ENCODE data around the gene TUBG2.

GRCh38 chr17:42682722-42683403 is 23.8 kb downstream of the TUBG2 start:
- no peak for TF ChIP-seq CTCF (optimal IDR thresholded peaks at IDR 0.05 in 1 of 3, IDR thresholded peaks at IDR 0.05 in 1 of 3, conservative IDR thresholded peaks at IDR 0.05 in 1 of 3; ENCODE audit: extremely low read depth in 1 of 3, insufficient read depth in 2 of 3, low read length in 3 of 3)
- no peak for TF ChIP-seq EZH2 (IDR thresholded peaks at IDR 0.05; ENCODE audit: low read length)

Measured in keratinocyte (primary cell).